ENCODE results near the gene RSL24D1. TPM values are rescaled to one million over a fixed set of nuclear protein-coding genes. Genes with fewer than 3 reads are reported as not detected.

RSL24D1 gene
- total and polyA plus RNA-seq, 7 donors = 56.2 to 171 (median 106) TPM

GRCh38 chr15:55235546-55236036, 38.9 kb upstream of the RSL24D1 start:
- no peaks in the 10 kb centered on the region for H3K4me1 ChIP-seq
- intact Hi-C loops (cut with DNase I) = no loop called here
- 81 to 88% methylated on average over 4 of the region's 4 CpGs for WGBS, 2 donors
- TF ChIP-seq POLR2A (IDR thresholded peaks at IDR 0.05) = no peak
- no peak for TF ChIP-seq POLR2AphosphoS5 (IDR thresholded peaks at IDR 0.05)
- no peak for TF ChIP-seq EP300 (IDR thresholded peaks at IDR 0.05)
- no peak for TF ChIP-seq CTCF (IDR thresholded peaks at IDR 0.05)
- no peak overlapping the region for H3K4me3 ChIP-seq
- H3K27ac ChIP-seq = no peak overlapping the region
- no peaks in the 10 kb centered on the region for H3K27me3 ChIP-seq
- DNase-seq = no peak
- no peaks in the 10 kb centered on the region for H3K36me3 ChIP-seq
- no peaks in the 10 kb centered on the region for H3K9me3 ChIP-seq

- Histone ChIP-seq H3K9me3 (no peaks in the 10 kb centered on the region), H3K4me1 (no peaks in the 10 kb centered on the region), H3K27ac (no peak overlapping the region), H3K27me3 (no peaks in the 10 kb centered on the region), H3K4me3 (no peak overlapping the region), H3K36me3 (no peaks in the 10 kb centered on the region)
- intact Hi-C loops (cut with DNase I) = no loop called here
- no peak for DNase-seq
- WGBS, 2 donors = 92 to 98% methylated on average over 1 of the region's 1 CpG
- no peak for TF ChIP-seq POLR2AphosphoS5 (IDR thresholded peaks at IDR 0.05)
- no peak for TF ChIP-seq CTCF (IDR thresholded peaks at IDR 0.05)
- TF ChIP-seq POLR2A (IDR thresholded peaks at IDR 0.05) = no peak
- no peak for TF ChIP-seq EP300 (IDR thresholded peaks at IDR 0.05)
Observed at GRCh38 chr15:55234800-55235104, 38.0 kb upstream of the RSL24D1 start.

- intact Hi-C loops (cut with DNase I) = no loop called here
- DNase-seq = no peak
- Histone ChIP-seq H3K27me3 (no peaks in the 10 kb centered on the region), H3K36me3 (no peaks in the 10 kb centered on the region), H3K4me3 (no peak overlapping the region), H3K9me3 (no peaks in the 10 kb centered on the region), H3K27ac (no peak overlapping the region), H3K4me1 (no peaks in the 10 kb centered on the region)
- 21 to 77% methylated on average over 2 of the region's 2 CpGs for WGBS, 2 donors
- TF ChIP-seq CTCF (IDR thresholded peaks at IDR 0.05) (no peak), POLR2AphosphoS5 (IDR thresholded peaks at IDR 0.05) (no peak), POLR2A (IDR thresholded peaks at IDR 0.05) (no peak), EP300 (IDR thresholded peaks at IDR 0.05) (no peak)
Observed at GRCh38 chr15:55234104-55234799, 37.5 kb upstream of the RSL24D1 start.

- H3K4me1 ChIP-seq = no peaks in the 10 kb centered on the region
- no peak for DNase-seq
- 94 to 97% methylated on average over 1 of the region's 1 CpG for WGBS, 2 donors
- H3K36me3 ChIP-seq = peaks cover 0 to 16% (median 0%) of the 10 kb centered on the region in 4 donors
- intact Hi-C loops (cut with DNase I) = no loop called here
- H3K27me3 ChIP-seq = no peaks in the 10 kb centered on the region
- TF ChIP-seq EP300 (IDR thresholded peaks at IDR 0.05) (no peak), POLR2AphosphoS5 (IDR thresholded peaks at IDR 0.05) (no peak), CTCF (IDR thresholded peaks at IDR 0.05) (no peak), POLR2A (IDR thresholded peaks at IDR 0.05) (no peak)
- H3K27ac ChIP-seq = no peak overlapping the region
- H3K4me3 ChIP-seq = no peak overlapping the region
- H3K9me3 ChIP-seq = no peaks in the 10 kb centered on the region
Observed at GRCh38 chr15:55231455-55231854, 34.7 kb upstream of the RSL24D1 start.

GRCh38 chr15:55230953-55231352, 34.2 kb upstream of the RSL24D1 start:
- no peak for TF ChIP-seq POLR2A (IDR thresholded peaks at IDR 0.05)
- no peak for TF ChIP-seq POLR2AphosphoS5 (IDR thresholded peaks at IDR 0.05)
- no peak for TF ChIP-seq CTCF (IDR thresholded peaks at IDR 0.05)
- TF ChIP-seq EP300 (IDR thresholded peaks at IDR 0.05) = no peak
- no peak overlapping the region for H3K4me3 ChIP-seq
- no peaks in the 10 kb centered on the region for H3K4me1 ChIP-seq
- no peaks in the 10 kb centered on the region for H3K27me3 ChIP-seq
- peaks cover 0 to 21% (median 2%) of the 10 kb centered on the region in 4 donors for H3K36me3 ChIP-seq
- intact Hi-C loops (cut with DNase I) = no loop called here
- H3K27ac ChIP-seq = no peak overlapping the region
- DNase-seq = no peak
- H3K9me3 ChIP-seq = no peaks in the 10 kb centered on the region
- 43 to 96% methylated on average over 1 of the region's 1 CpG for WGBS, 2 donors

Measured in sigmoid colon (tissue), 7 donors.